ENCODE results near the gene CFC1B.
"Not testable (repeated sequence)": the region's sequence is repeated elsewhere in the genome, so short reads cannot be mapped to it uniquely, and the experiment has no call there.

CFC1B gene

DNA sequence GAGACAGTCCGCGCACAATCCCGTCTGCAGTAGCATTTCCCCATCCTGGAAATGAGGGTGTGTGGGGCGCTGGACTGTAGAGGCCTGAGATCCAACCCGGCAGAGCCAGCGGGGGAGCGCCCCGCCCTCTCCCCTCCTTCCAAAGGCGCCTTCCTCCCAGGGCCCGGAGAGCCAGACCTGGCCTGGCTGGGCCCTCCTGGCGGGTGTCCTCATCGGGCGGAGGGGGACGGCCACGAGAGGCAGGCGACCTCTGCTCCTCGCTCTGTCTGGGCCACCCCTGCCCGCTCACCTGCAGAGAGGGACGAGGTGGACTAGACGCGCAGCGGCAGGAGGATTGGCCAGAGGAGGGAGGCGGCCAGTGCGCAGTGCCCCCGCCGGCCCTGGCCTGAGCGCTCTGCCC lies 28.5 kb downstream of the CFC1B start:
- not testable (repeated sequence) for H3K4me3 ChIP-seq (ENCODE audit: low read depth, low read length); DNase-seq (ENCODE audit: low read depth)

DNA sequence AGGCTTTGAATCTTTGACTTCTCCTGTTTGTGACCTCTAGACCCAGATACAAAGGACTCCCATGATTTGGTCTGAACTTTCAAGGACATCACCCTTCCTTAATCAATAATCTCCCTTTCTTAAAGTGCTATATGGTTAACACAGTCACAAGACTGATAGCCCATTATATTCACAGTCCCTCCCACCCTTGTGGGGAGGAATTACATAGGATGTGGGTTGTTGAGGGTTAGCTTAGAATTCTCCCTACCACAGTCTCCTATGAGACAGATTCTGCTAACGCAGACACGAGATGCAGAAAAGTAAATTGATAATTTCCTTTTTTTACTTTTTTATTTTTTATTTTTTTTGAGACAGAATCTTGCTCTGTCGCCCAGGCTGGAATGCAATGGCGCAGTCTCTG lies 33.2 kb downstream of the CFC1B start:
- DNase-seq (ENCODE audit: low read depth), result not testable (repeated sequence)

DNA sequence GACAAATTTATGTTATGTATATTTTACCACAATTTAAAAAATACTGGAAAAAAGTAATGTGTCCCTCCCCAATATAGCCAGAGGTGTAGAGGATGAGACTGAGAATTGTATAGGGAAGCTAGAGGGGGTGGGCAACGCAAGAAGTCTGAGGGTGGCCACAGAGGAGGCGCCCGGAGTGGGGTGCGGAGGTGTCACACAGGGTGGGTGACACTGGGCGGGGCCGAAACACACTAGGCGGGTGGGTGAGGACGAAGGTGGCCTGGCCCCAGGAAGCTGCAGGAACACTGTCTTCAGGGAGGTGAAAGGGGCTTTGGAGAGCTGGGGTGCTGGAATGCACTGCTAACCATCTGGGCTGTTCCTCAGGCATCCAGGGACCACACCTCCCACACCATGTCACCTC lies 35.4 kb downstream of the CFC1B start:
- DNase-seq (ENCODE audit: low read depth); H3K4me3 ChIP-seq (ENCODE audit: low read depth, low read length): not testable (repeated sequence)

More for the DNA sequence above, 33.2 kb downstream of the CFC1B start:
- H3K4me3 ChIP-seq (ENCODE audit: low read depth, low read length), result not testable (repeated sequence)

DNA sequence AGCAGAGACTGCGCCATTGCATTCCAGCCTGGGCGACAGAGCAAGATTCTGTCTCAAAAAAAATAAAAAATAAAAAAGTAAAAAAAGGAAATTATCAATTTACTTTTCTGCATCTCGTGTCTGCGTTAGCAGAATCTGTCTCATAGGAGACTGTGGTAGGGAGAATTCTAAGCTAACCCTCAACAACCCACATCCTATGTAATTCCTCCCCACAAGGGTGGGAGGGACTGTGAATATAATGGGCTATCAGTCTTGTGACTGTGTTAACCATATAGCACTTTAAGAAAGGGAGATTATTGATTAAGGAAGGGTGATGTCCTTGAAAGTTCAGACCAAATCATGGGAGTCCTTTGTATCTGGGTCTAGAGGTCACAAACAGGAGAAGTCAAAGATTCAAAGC lies 45.1 kb downstream of the CFC1B start:
- H3K4me3 ChIP-seq (ENCODE audit: low read depth, low read length); DNase-seq (ENCODE audit: low read depth): not testable (repeated sequence)

DNA sequence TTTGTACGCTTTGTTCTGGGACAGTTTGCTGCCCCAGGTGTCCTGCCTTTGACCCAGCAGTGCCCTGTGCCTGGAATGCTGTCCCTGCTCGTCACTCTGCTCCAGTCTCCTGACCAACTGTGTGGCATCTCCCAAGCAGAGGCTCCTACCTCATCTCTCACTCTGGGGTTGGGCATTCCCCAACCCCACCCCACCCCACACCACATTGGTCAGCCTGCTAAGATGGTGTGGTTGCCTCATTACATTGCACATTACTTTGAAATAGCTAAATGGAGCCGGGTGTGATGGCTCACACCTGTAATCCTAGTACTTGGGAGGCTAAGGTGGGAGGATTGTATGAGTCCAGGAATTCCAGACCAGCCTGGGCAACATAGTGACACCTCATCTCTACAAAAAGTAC lies 50.9 kb downstream of the CFC1B start:
- DNase-seq (ENCODE audit: low read depth); H3K4me3 ChIP-seq (ENCODE audit: low read depth, low read length): not testable (repeated sequence)

DNA sequence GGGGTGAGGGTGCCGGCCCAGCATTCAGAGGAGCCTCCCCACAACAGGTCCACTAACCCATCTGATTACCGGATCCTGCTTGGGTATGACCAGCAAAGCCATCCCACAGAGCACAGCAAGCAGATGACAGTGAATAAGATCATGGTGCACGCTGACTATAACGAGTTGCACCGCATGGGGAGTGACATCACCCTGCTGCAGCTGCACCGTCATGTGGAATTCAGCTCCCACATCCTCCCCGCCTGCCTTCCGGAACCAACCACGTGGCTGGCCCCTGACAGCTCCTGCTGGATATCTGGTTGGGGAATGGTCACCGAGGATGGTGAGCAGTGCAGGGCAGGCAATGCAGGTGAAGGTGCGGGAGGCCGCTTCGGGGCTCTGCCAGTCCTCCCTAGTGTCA lies 53.2 kb downstream of the CFC1B start:
- not testable (repeated sequence) for H3K4me3 ChIP-seq (ENCODE audit: low read depth, low read length)

DNA sequence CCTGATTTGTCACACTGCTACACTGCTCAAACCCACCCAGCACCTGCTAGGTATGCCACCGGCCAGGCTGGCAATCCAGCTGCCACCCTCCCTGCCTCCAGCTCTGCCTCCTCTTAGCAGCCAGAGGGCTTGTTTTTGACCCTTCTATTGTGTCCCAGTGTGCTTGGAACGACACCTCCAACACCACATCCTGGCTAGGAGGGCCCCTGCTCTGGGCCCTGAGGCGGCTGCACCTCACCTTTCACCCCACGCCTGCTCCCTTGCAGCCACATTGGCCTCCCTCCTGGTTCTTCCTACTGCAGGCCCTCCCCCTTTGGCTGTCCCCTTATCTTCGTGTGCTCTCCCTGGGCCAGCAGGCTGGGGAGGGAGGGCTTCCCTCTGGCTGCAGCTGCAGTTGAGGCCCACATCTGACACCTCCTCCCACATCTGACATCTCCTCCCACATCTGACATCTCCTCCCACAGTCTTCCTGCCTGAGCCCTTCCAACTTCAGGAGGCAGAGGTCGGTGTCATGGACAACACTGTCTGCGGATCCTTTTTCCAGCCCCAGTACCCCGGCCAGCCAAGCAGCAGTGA lies 55.3 kb downstream of the CFC1B start:
- not testable (repeated sequence) for H3K4me3 ChIP-seq (ENCODE audit: low read depth, low read length); DNase-seq (ENCODE audit: low read depth)

More for the DNA sequence above, 53.2 kb downstream of the CFC1B start:
- DNase-seq (ENCODE audit: low read depth), result not testable (repeated sequence)

DNA sequence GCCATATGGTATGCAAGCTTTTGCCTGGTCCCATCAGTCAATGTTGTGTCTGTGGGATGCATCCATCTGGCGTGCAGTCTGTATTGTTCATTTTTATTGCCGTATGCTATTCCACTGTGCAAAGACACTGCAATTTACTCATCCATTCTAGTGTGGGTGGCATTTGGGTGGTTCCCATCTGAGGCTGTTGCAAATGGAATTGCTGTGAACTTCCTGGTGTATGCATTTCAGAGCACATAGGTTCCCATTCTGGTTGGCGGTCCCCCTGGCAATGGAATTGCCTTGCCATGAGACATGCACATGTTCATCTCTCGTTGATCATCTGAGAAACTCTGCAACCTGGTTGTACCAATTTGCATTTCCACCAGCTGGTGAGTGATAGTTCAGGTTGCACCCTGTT lies 56.5 kb downstream of the CFC1B start:
- not testable (repeated sequence) for DNase-seq (ENCODE audit: low read depth); H3K4me3 ChIP-seq (ENCODE audit: low read depth, low read length)
